ENCODE results near the gene CFAP161.

DNA sequence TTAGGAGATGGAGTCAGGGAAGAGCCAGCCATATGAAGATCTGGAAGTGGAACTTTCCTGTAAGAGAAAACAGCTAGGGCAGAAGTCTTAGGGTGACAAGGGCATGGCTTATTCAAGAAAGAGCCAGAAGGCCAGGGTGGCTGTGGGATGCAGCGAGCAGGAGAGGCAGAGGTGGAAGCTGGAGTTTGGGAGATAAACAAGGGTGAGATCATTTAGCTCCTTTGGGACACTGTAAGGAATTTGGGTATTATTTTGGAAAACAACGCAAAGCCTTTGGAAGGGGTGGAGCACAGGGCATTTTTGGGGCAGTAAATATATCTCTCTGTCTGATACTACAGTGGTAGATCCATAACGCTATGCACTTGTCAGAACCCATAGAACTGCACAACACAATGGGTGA lies 57.6 kb downstream of the CFAP161 start:
- TF ChIP-seq EZH2 (IDR thresholded peaks at IDR 0.05; ENCODE audit: borderline replicate concordance, low read length) (no peak), CTCF (IDR thresholded peaks at IDR 0.05; ENCODE audit: low read length) (no peak)

Measured in OCI-LY1 (cell line).